GM12892 (cell line): ENCODE measurements around the gene ZNF207.
"Not testable (repeated sequence)": the region's sequence is repeated elsewhere in the genome, so short reads cannot be mapped to it uniquely, and the experiment has no call there.

Experiments
- DNase-seq: peaks from one replicate; pipeline ENCODE4 v3.0.0; 2011; ENCODE audit not compliant: insufficient read length
- FAIRE-seq: peaks from 2 replicates; lab custom pipeline; 2011; peaks lifted over from hg19 to GRCh38; lab: Jason Lieb, UNC
- POLR2A ChIP-seq: IDR thresholded peaks from 2 replicates; pipeline ENCODE4 v1.6.1; 2011; ENCODE audit warnings: low read depth, low read length, control low read depth
- POLR2AphosphoS5 ChIP-seq: IDR thresholded peaks from 2 replicates; pipeline ENCODE4 v1.6.1; 2011; ENCODE audit warnings: low read depth, low read length, control low read depth
- TAF1 ChIP-seq: IDR thresholded peaks from 2 replicates; pipeline ENCODE4 v1.6.1; 2011; ENCODE audit warnings: low read depth, mild to moderate bottlenecking, control low read depth, low read length, borderline replicate concordance

The ZNF207 gene

GRCh38 chr17:32370426-32370825 lies 20.5 kb downstream of the ZNF207 start:
- DNase-seq (no peak), FAIRE-seq (no peak)
- no peak for TF ChIP-seq TAF1
- TF ChIP-seq POLR2A = no peak
- no peak for TF ChIP-seq POLR2AphosphoS5

DNA sequence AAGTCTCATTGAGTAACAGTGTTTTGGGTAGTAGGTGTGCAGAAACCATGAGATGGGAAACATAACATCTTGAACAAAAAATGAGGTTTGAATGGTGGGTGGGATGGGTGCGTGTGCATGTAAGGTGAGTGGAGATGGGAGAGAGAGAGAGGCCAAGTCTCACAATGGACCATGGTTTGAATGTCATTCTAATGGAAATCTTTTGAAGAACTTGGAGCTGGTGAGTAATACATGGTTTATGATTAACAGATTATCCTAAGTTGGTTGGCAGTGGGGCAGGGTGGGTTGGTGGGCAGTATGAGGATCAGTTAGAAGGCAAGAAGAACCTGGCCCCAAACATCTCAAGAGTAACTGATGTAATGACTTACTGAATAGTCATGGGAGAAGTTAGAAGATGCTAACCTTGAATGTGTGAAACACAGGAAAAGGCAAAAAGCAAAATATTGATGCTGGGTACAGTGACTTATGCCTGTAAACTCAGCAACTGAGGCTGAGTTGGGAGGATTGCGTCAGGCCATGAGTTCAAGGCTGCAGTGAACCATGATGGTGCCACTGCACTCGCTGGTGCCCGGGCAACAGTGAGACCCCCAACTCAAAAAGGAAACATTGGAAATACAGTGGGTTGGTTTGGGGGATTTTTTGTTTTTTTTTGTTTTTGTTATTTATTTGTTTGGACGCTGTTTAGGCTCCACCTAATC lies 32.7 kb downstream of the ZNF207 start:
- no peak for FAIRE-seq
- TF ChIP-seq TAF1 (no peak), POLR2A (peak; percentile 60; the same call in 1 of the 2 replicates), POLR2AphosphoS5 (peak; percentile 61)
- no peak for DNase-seq

DNA sequence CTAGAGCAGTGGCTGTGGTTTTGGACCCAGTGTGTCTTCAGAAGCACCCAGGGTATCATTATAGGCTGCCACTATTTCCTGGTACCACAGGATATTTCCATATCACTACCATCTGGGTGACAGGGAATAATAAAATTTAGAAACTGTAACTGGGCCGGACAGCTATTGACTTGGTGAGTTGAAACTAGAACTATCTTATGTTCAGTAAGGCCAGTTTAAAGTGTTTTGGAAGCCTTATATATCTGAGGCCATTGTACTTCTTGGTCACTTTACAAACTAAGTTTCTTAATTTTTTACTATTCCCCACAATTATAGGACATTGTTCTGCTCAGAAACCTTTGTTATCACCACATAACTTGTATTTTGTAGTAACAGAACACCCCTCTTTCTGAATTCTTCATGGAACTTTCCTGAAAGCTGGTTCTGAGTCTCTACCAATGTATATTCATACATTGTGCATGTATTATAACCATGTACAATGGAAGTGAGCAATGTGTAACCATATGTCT lies 34.0 kb downstream of the ZNF207 start:
- FAIRE-seq = no peak
- TF ChIP-seq POLR2A (no peak), POLR2AphosphoS5 (no peak), TAF1 (no peak)
- no peak for DNase-seq

GRCh38 chr17:32385121-32385520 lies 35.2 kb downstream of the ZNF207 start:
- TF ChIP-seq POLR2AphosphoS5 (0 out of 2 replicates have a peak, but pooled peaks have one; percentile 31), POLR2A (0 out of 2 replicates have a peak, but pooled peaks have one; percentile 26), TAF1 (no peak)
- DNase-seq = no peak
- FAIRE-seq = no peak

DNA sequence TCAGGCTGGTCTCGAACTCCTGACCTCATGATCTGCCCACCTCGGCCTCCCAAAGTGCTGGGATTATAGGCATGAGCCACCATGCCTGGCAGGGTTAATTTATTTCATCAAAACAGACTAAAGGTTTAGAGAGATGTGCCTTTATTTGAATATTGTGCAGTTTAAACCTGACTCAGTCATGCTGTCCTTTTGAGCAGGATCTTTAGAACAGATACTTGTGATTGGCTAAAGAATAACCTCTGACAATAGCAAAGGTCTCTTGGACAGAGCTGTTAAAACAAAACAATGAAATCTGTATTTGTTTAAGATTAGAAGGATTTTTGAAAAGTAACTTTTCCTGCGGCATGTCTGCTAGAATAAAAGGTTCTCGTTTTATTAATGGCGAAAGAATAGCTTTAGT lies 36.0 kb downstream of the ZNF207 start:
- TF ChIP-seq POLR2AphosphoS5 (no peak), POLR2A (no peak), TAF1 (no peak)
- no peak for DNase-seq
- no peak for FAIRE-seq

DNA sequence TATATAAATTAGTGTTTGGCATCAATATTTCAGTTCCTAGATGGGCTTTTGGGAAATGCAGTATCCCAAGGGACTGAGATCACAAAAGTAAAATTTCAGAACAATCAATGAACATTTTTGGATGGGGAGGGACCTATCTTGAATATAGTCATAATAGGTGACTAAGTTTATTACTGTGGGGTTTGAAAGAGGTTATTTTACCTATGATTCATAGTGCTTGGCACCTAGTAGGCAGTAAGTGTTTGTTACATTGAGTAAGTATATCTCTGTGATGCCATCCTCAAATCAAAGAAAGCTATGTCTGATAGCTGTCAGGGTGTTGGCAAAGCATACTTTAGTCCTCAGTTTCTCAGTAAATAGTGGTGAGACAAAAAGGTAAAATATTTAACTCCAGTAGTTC lies 36.9 kb downstream of the ZNF207 start:
- FAIRE-seq (no peak), DNase-seq (no peak)
- TF ChIP-seq POLR2A = no peak
- TF ChIP-seq POLR2AphosphoS5 = no peak
- TF ChIP-seq TAF1 = no peak

GRCh38 chr17:32388128-32388527 lies 38.2 kb downstream of the ZNF207 start:
- FAIRE-seq, DNase-seq: not testable (repeated sequence)

GRCh38 chr17:32388613-32389459 lies 38.9 kb downstream of the ZNF207 start:
- DNase-seq = no peak
- TF ChIP-seq TAF1 (no peak), POLR2A (no peak), POLR2AphosphoS5 (no peak)
- FAIRE-seq = no peak

DNA sequence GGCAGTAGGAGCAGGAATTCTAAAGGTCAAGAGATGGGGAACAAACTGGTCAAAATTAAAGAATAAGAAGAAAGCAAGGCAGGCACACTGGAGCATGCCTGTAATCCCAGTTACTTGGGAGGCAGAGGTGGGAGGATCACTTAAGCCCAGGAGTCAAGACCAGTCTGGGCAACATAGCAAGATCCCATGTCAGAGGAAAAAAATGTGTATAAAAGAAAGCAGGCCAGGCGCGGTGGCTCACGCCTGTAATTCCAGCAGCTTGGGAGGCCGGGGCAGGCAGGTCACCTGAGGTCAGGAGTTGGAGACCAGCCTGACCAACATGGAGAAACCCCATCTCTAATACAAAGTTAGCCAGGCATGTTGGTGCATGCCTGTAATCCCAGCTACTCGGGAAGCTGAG lies 43.9 kb downstream of the ZNF207 start:
- TF ChIP-seq POLR2A (no peak), POLR2AphosphoS5 (no peak), TAF1 (no peak)
- no peak for FAIRE-seq
- DNase-seq = no peak

DNA sequence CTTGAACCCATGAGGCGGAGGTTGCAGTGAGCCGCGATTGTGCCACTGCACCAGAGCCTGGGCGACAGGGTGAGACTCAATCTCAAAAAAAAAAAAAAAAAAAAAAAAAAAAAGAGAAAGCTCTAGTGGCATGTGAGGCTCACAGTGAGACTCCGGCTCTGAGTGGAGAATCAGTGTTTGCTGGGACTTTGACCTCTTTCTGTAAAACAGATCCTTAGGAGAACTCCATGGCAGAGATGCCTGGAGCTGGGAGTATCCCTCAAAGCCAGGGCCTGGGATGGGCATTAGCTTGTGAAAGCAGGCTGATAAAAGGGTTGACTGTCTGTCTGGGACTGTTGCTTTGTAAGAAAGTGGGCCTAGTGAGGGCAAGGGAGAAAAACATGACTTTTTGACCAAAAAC lies 46.4 kb downstream of the ZNF207 start:
- DNase-seq (no peak), FAIRE-seq (no peak)
- TF ChIP-seq TAF1 (no peak), POLR2A (no peak), POLR2AphosphoS5 (no peak)

- no peak for DNase-seq
- no peak for TF ChIP-seq TAF1
- no peak for TF ChIP-seq POLR2A
- TF ChIP-seq POLR2AphosphoS5 = no peak
- FAIRE-seq = no peak
These were observed 49.0 kb downstream of the ZNF207 start for GRCh38 chr17:32398946-32399345.

- FAIRE-seq, DNase-seq: not testable (repeated sequence)
These were observed 60.1 kb downstream of the ZNF207 start for GRCh38 chr17:32410085-32410484.
